Lower lobe of right lung (tissue), 2 donors: ENCODE data around the gene PELI2. TPM values are rescaled to one million over a fixed set of nuclear protein-coding genes. Genes with fewer than 3 reads are reported as not detected.
A peak's percentile ranks its signal among the peaks of the same experiment; 100 is the strongest.

Source experiments
- ATAC-seq, 2 donors: fragments of 200-7000 bp; cut with Tn5 transposase; one replicate each; pipeline ENCODE4 v1.9.1; 2020 to 2022; ENCODE audit warnings: mild to moderate bottlenecking in 2 of 2, moderate library complexity in 2 of 2
- DNase-seq: peaks from one replicate; pipeline ENCODE4 v3.0.0-alpha.2; 2020
- H3K27ac ChIP-seq: fragments of 200-600 bp; one replicate; pipeline ENCODE4 v1.8.0; 2022
- H3K27me3 ChIP-seq: fragments of 200-600 bp; one replicate; pipeline ENCODE4 v1.8.0; 2022; ENCODE audit warnings: low read depth
- H3K36me3 ChIP-seq: fragments of 200-600 bp; one replicate; pipeline ENCODE4 v1.8.0; 2022; ENCODE audit warnings: mild to moderate bottlenecking
- H3K4me1 ChIP-seq: fragments of 200-600 bp; one replicate; pipeline ENCODE4 v1.8.0; 2022
- H3K4me3 ChIP-seq: fragments of 200-600 bp; one replicate; pipeline ENCODE4 v1.8.0; 2022; ENCODE audit warnings: mild to moderate bottlenecking
- H3K9me3 ChIP-seq: fragments of 200-600 bp; one replicate; pipeline ENCODE4 v1.8.0; 2022
- intact Hi-C: fragments of 100-400 bp; cut with DNase I; formaldehyde crosslinking; loops from one replicate; pipeline ENCODE4 v1.11.0; 2022
- total RNA-seq: library from RNA; stranded (reverse); fragmentation: NEBNext Ultra II Directional; extraction: Animal tissue kit (Norgen Biotek cat#: 25700); gene quantifications from one replicate; pipeline ENCODE4 v1.2.1, GENCODE V29; 2021
- TF ChIP-seq, protein P1 (sequence below): fragments of 200-600 bp; IDR thresholded peaks from one replicate; pipeline ENCODE4 v1.8.0; 2022; ENCODE audit warnings: antibody characterized with exemption, mild to moderate bottlenecking
- donor health status: DM: no; HTN: yes; CAD: no; lungs with severe emphysema.

Gene PELI2
- total RNA-seq, 1 donor from 2014 or later: 22.2 TPM

DNA sequence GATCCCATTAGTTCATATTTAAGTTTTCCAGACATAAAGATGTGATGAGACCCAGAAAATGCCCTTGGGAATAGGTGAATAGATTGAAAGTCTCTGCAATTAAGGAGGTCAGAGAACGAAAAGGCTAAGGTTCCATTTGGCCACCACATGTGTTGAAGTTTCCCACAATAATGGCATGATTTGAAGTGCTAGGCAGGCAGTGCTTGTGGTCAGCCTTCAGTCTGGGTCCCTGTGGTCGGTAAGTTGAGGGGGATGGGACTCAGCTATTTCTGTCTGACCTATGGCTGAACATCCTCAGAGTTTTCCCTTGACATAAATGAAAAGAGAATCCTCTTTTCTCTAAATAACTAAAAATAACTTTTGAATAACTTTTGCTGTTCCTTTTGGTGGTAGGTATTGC lies 92.4 kb downstream of the PELI2 start:
- Histone ChIP-seq H3K4me3 (no peak overlapping the region), H3K36me3 (no peaks in the 10 kb centered on the region), H3K9me3 (no peaks in the 10 kb centered on the region), H3K27me3 (no peaks in the 10 kb centered on the region), H3K27ac (no peak overlapping the region), H3K4me1 (peaks cover 10% of the 10 kb centered on the region)
- TF ChIP-seq, protein P1, sequence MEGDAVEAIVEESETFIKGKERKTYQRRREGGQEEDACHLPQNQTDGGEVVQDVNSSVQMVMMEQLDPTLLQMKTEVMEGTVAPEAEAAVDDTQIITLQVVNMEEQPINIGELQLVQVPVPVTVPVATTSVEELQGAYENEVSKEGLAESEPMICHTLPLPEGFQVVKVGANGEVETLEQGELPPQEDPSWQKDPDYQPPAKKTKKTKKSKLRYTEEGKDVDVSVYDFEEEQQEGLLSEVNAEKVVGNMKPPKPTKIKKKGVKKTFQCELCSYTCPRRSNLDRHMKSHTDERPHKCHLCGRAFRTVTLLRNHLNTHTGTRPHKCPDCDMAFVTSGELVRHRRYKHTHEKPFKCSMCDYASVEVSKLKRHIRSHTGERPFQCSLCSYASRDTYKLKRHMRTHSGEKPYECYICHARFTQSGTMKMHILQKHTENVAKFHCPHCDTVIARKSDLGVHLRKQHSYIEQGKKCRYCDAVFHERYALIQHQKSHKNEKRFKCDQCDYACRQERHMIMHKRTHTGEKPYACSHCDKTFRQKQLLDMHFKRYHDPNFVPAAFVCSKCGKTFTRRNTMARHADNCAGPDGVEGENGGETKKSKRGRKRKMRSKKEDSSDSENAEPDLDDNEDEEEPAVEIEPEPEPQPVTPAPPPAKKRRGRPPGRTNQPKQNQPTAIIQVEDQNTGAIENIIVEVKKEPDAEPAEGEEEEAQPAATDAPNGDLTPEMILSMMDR: no peak
- ATAC-seq (no peak), DNase-seq (no peak)
- intact Hi-C loops: no loop called here

DNA sequence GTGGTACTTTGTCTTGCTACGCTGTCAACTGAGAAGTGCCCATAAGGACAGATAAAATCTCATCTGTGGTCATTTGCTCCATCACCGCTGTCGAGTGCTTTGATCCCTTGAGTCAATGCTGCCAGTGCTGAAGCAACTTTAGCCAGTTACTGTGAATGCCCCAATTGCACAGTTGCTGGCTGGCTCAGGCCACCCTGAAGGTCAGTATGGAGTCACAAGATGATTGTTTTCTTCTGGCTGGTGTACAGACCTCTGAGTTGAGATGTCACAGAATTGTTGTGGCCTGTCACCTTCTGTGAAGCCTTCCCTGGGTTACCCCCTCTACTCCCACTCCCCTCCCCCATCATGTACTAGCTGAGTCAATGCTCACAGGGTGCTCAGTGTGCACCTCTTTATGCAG lies 92.9 kb downstream of the PELI2 start:
- TF ChIP-seq, protein P1: no peak
- Histone ChIP-seq H3K4me3 (no peak overlapping the region), H3K4me1 (peaks cover 9% of the 10 kb centered on the region), H3K36me3 (no peaks in the 10 kb centered on the region), H3K27me3 (no peaks in the 10 kb centered on the region), H3K9me3 (no peaks in the 10 kb centered on the region), H3K27ac (no peak overlapping the region)
- DNase-seq (no peak), ATAC-seq (no peak)
- intact Hi-C loops: no loop called here

DNA sequence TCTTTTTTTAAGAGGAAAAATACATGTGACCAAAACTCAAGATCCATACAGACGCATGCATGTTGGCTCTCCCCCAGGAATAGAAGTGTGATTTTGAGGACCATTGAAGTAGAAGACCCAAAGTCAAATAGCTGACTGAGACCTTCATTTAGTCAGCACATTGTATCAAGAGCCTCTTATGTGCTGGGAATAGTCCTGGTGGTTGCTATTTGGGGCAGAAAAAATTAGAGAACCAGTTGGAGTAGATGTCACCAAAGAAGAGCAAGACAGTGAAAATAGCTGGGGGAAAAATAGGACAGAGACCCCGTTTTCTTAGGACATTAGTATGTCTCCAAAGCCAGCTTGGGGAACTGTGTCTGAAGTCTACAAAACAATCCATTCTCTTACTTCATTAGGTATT lies 93.6 kb downstream of the PELI2 start:
- Histone ChIP-seq H3K4me1 (peaks cover 14% of the 10 kb centered on the region), H3K9me3 (no peaks in the 10 kb centered on the region), H3K27ac (no peak overlapping the region), H3K36me3 (no peaks in the 10 kb centered on the region), H3K27me3 (no peaks in the 10 kb centered on the region), H3K4me3 (no peak overlapping the region)
- no peak for DNase-seq
- no peak for ATAC-seq
- intact Hi-C loops: no loop called here
- TF ChIP-seq, protein P1: no peak

DNA sequence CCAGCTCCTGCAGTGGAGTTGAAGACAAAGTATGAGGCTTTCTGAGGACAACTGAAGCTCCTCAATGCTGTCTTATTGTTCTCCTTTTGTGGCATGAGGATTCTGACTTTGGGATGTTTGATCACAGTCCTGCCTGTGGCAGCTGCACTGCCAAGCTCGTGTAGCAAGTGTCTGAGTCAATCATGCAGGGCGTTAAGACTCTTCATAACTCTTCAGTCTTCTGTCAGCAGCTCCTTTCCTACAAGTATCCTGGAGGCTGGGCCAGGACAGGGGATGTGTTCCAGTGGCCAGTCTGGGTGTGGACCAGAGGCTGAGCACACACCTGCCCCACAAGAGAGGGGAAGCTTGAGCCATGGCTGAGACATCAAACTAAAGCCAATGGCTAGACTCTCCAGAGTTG lies 94.3 kb downstream of the PELI2 start:
- intact Hi-C loops: no loop called here
- DNase-seq (no peak), ATAC-seq (peak in 1 of 2 donors; percentile 58)
- TF ChIP-seq, protein P1: no peak
- H3K27me3 ChIP-seq: no peaks in the 10 kb centered on the region
- no peak overlapping the region for H3K4me3 ChIP-seq
- H3K36me3 ChIP-seq: no peaks in the 10 kb centered on the region
- no peaks in the 10 kb centered on the region for H3K9me3 ChIP-seq
- peaks cover 20% of the 10 kb centered on the region for H3K4me1 ChIP-seq
- no peak overlapping the region for H3K27ac ChIP-seq

DNA sequence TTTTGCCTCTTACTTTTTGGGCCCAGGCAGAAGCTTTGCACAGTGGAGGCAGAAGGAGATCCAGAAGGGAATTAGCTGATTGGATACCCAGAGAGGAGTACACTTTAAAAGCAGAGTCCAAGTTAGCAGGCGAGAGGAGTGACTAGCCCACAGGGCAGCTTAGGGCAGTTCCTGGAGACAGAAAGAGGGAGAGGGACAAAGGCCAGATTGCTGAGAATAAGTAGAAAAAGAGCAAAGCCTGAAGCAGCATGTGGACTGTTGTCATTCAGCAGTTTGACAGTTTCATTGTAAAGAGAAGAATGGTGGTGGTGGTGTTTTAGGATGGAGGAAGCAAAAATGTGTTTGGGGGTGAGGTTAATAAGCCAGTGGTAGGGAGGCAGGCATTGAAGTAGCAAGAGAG lies 95.1 kb downstream of the PELI2 start:
- no peaks in the 10 kb centered on the region for H3K27me3 ChIP-seq
- no peak overlapping the region for H3K4me3 ChIP-seq
- intact Hi-C loops: no loop called here
- H3K36me3 ChIP-seq: no peaks in the 10 kb centered on the region
- H3K27ac ChIP-seq: no peak overlapping the region
- H3K9me3 ChIP-seq: no peaks in the 10 kb centered on the region
- H3K4me1 ChIP-seq: peaks cover 16% of the 10 kb centered on the region
- DNase-seq (no peak), ATAC-seq (no peak)
- TF ChIP-seq, protein P1: no peak

DNA sequence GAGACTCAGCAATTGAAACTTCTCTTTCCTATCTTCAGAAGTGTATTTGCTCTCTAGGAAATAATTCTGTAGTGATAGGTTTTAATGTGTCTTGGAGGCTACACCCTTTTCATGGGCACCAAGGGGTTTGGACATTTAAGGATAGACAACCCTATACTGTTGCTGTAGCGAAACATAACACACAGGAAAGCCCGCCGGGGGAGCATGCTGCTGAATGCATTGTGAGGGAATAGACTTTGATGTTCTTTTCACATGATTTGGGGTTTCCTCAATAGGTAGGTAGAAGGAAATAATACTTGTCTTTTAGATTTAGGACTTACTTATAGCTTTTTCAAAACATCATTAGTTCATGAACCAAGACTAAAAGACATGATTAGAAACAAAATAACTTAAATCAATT lies 97.0 kb downstream of the PELI2 start:
- H3K4me1 ChIP-seq: peaks cover 27% of the 10 kb centered on the region
- H3K27ac ChIP-seq: no peak overlapping the region
- intact Hi-C loops: no loop called here
- no peaks in the 10 kb centered on the region for H3K27me3 ChIP-seq
- H3K36me3 ChIP-seq: no peaks in the 10 kb centered on the region
- H3K4me3 ChIP-seq: no peak overlapping the region
- ATAC-seq (no peak), DNase-seq (no peak)
- TF ChIP-seq, protein P1: no peak
- no peaks in the 10 kb centered on the region for H3K9me3 ChIP-seq
